GM12878 (cell line): ENCODE data around the gene EIF2S1. TPM values are rescaled to one million over a fixed set of nuclear protein-coding genes. Genes with fewer than 3 reads are reported as not detected.
A peak's percentile ranks its signal among the peaks of the same experiment; 100 is the strongest.

Source experiments
- IRF5 ChIP-seq: fragments of 450-650 bp; IDR thresholded peaks from 2 replicates; pipeline ENCODE4 v1.6.1; 2017; ENCODE audit warnings: borderline replicate concordance
- MTA2 ChIP-seq: fragments of 450-650 bp; IDR thresholded peaks from 2 replicates; pipeline ENCODE4 v1.6.1; 2016; ENCODE audit warnings: low read depth, mild to moderate bottlenecking, moderate library complexity
- MYC ChIP-seq: IDR thresholded peaks from 2 replicates; pipeline ENCODE4 v1.6.1; 2011; ENCODE audit warnings: mild to moderate bottlenecking, low read length, moderate library complexity, inconsistent platforms; ENCODE audit not compliant: insufficient read depth, insufficient replicate concordance, insufficient read length, severe bottlenecking
- NFIC ChIP-seq: IDR thresholded peaks from 2 replicates; pipeline ENCODE4 v1.6.1; 2012; ENCODE audit warnings: low read depth, mild to moderate bottlenecking, inconsistent platforms, low read length, moderate library complexity
- NKRF ChIP-seq: fragments of 450-650 bp; conservative IDR thresholded peaks from 2 replicates; pipeline ENCODE4 v1.6.1; 2017; ENCODE audit warnings: mild to moderate bottlenecking, moderate library complexity
- NR2F1 ChIP-seq: fragments of 450-650 bp; conservative IDR thresholded peaks from 2 replicates; pipeline ENCODE4 v1.6.1; 2017; ENCODE audit warnings: mild to moderate bottlenecking
- RAD21 ChIP-seq: IDR thresholded peaks from 2 replicates; pipeline ENCODE4 v1.6.1; 2011; ENCODE audit warnings: mild to moderate bottlenecking, low read depth, low read length, moderate library complexity; ENCODE audit not compliant: insufficient read depth
- RUNX3 ChIP-seq: IDR thresholded peaks from 2 replicates; pipeline ENCODE4 v1.6.1; 2012; ENCODE audit warnings: low read length, inconsistent platforms
- SIN3A ChIP-seq: IDR thresholded peaks from 2 replicates; pipeline ENCODE4 v1.6.1; 2012; ENCODE audit warnings: low read depth, low read length, improper control_type of control experiment
- SUZ12 ChIP-seq: fragments of 200-600 bp; sonication (generic); IDR thresholded peaks from one replicate; pipeline ENCODE4 v1.6.1; 2018; ENCODE audit warnings: antibody characterized with exemption, mild to moderate bottlenecking; ENCODE audit not compliant: unreplicated experiment
- TCF3 ChIP-seq: IDR thresholded peaks from 2 replicates; pipeline ENCODE4 v1.6.1; 2012; ENCODE audit warnings: low read depth, mild to moderate bottlenecking, low read length, borderline replicate concordance; ENCODE audit not compliant: insufficient read depth
- USF2 ChIP-seq: IDR thresholded peaks from 2 replicates; pipeline ENCODE4 v1.6.1; 2011; ENCODE audit warnings: low read depth, low read length, improper control_type of control experiment, borderline replicate concordance
- WRNIP1 ChIP-seq: IDR thresholded peaks from 2 replicates; pipeline ENCODE4 v1.6.1; 2011; ENCODE audit warnings: low read depth, low read length, improper control_type of control experiment, borderline replicate concordance
- YY1 ChIP-seq: IDR thresholded peaks from 2 replicates; pipeline ENCODE4 v1.6.1; 2011; ENCODE audit warnings: low read depth, mild to moderate bottlenecking, low read length
- ZBTB11 ChIP-seq: fragments of 450-650 bp; formaldehyde crosslinking; IDR thresholded peaks from 2 replicates; pipeline ENCODE4 v1.5.0; 2022; ENCODE audit warnings: mild to moderate bottlenecking, missing genetic modification characterization
- ZBTB33 ChIP-seq: fragments of 450-650 bp; IDR thresholded peaks from 2 replicates; pipeline ENCODE4 v1.6.1; 2017; ENCODE audit warnings: mild to moderate bottlenecking
- polyA plus RNA-seq, 11 experiments: library from polyadenylated mRNA; depleted of rRNA in 4 of 11; unstranded in 6 of 11; stranded (reverse) in 5 of 11; fragments of >200 nt; fragmentation: Nextera tagmentation in 4 of 11; fragmentation: Illumina TruSeq in 1 of 11; extraction: Ambion mirVana in 4 of 11; extraction: Trizol in 1 of 11; gene quantifications; 1 replicate in 1 of 11; 2 replicates in 10 of 11; pipeline versions ENCODE4 v1.2.1 to v1.2.3, GENCODE V29; 2011 to 2016; ENCODE audit warnings: inconsistent platforms in 2 of 11, missing spikeins in 2 of 11, low read depth in 1 of 11
- total RNA-seq, 4 experiments: library from RNA; depleted of rRNA in 3 of 4; stranded (reverse); fragments of >200 nt in 3 of 4; fragmentation: Illumina TruSeq in 1 of 4; extraction: Trizol in 1 of 4; gene quantifications; 2 replicates each; pipeline versions ENCODE4 v1.2.1 to v1.2.3, GENCODE V29; 2013 to 2021

EIF2S1 gene
- total and polyA plus RNA-seq, 10 of the 15 experiments (the other 5 are each of a cell fraction or from before 2014, with no cell fraction given), result 155 to 563 (median 262) TPM

GRCh38 chr14:67358924-67359774 is 979 bp upstream of the EIF2S1 start (continued):
- TF ChIP-seq NKRF (peak; percentile 95), SIN3A (no peak), ZBTB11 (CRISPR knock-in tag) (no peak), YY1 (no peak), TCF3 (no peak), IRF5 (no peak), RUNX3 (no peak), NFIC (0 out of 2 replicates have a peak, but pooled peaks have one; percentile 13), SUZ12 (no peak), USF2 (no peak), RAD21 (no peak), MTA2 (no peak), MYC (no peak), ZBTB33 (no peak), WRNIP1 (0 out of 2 replicates have a peak, but pooled peaks have one; percentile 62), NR2F1 (no peak)
